GM18873 (cell line): Measurements from ENCODE around the gene ITM2C.

ENCODE experiments used
- ATAC-seq: cut with Tn5 transposase; IDR thresholded peaks from one replicate; pipeline ENCODE4 v1.9.1; 2021; ENCODE audit warnings: mild to moderate bottlenecking, moderate library complexity, moderate number of reproducible peaks; ENCODE audit not compliant: unreplicated experiment, low FRiP score

ITM2C gene

DNA sequence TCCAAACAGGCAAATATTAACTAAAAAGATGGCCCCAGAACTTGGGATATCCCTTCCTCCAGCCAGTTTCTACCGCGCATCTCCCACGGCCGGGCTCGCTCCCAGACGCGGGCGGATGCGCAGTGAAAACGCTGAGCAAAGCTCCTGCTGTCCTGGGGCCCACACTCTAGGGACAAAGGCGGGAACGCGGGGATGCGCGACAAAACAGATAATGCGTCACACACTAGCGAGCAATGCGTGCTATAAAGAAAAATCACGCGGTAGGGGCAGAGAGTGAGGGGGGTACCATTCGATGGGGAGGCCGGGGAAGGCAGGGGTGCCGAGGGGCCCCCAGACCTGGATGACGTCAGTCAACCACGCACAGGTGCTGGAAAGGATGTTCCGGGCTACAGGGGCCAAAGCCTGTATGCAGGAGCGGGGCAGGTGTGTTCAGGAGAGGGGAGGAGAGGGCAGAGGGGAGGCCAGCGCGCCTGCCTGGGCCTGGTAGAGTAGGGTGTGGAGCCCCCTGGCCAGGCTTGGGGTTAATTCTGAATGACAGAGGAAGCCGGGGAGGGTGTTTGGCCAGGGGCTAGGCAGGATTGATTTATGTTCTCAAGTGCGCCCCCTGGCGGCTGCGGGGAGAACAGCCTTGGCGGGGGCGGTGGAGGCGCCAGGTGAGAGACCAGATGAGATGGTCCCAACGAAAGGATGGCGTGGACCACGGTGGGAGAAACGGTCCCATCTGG is 14.9 kb upstream of the ITM2C start:
- no peak for ATAC-seq

DNA sequence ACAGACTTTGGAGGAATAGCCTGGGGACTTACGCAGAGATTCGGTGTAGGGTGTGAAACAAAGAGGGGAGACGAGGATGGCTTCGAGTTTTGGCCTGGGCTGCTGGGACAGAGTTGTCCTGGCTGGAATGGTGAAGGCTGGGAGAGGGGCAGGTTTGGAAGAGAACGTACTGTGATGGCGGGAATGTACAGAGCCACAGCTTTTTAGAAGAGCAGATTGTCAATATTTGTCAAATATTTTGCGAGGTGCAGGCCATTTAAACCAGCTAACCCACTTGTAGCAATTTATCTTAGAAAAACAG is 14.4 kb upstream of the ITM2C start:
- ATAC-seq = no peak

DNA sequence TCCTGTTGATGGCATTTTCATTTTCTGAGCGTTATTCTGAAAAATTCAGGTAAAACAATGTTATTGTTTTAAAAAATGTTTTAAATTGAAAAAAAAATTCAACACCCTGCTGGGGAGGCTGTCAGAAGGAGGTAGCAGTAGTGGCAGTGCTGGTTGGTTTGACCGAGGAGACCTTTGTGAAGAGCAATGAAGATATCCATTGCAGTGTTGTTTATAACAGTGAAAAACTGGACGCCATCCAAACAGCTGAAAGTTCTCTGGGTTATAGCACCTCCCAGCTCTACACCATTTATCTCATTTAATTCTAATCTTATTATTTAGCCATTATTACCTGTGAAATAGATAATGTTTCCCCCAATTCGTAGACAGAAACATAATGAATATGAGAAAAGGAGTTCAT is 12.6 kb upstream of the ITM2C start:
- no peak for ATAC-seq

DNA sequence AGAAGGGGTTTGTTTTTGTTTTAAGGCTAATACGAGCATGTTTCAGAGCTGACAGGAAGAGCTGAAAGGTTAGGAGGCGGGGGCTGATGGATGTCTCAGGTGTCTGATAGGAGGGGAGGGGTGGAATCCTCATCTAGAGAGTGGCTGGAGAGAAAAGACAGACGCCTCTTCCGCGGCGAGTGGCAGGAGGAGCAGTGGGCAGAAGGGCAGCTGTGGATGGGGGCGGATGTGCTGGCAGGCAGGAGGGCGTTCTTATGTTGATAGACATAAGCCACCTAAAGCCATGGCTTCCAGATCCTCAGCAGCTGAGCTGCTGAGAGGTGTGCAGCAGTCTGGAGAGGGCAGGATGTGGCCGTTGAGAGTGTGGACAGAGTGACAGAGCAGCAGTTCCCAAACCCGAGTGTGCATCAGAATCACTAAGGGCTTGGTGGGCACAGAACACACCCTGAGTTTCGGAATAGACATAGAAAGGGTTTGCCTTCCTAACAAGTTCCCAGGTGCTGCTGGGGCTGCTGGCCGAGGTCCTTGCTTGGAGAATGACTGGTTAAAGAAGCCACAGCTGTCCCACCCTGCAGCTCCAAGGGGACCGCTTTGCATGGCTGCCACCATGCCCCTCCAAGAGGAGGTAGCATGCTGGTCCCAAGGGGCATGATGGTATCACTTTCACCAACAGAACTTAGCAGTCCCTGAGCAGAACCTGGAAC is 3.0 kb upstream of the ITM2C start:
- no peak for ATAC-seq

DNA sequence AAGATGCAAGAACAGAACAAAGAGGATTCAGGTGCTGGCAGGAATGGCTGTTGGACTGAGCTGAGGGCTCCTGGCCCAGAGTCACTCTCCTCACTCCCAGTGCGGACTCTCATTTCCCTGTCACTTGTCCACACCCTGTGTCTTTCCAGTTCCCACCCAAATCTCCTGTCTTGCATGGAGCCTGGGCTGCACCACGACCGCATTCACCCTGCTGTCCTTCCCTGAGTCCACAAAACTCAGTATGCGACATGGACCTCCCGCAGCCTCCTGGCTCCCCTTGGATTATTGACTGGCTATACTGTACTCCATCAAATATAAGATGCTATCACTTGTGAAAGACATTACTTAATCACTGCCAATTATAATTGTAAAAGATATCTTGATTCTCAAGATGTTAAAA is 2.5 kb upstream of the ITM2C start:
- ATAC-seq = no peak

DNA sequence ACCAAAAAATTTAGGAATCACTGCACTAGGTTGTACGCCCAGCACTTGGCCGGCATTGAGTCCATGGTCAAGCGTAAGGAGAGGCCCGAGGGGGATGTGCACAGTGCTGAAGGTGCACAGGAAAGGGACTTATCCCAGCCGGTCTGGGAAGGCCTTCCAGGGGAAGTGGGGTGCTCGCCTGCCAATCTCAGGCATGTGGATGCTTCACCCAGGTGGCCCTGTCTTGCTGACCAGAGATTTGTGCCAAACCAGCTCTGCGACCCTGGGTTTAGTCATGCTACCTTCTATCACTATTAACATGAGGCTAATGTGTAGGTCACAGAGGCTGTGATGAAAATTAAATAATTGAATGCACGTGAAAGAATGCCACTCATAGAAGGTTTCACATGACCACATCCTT is 1.7 kb upstream of the ITM2C start:
- ATAC-seq = no peak

DNA sequence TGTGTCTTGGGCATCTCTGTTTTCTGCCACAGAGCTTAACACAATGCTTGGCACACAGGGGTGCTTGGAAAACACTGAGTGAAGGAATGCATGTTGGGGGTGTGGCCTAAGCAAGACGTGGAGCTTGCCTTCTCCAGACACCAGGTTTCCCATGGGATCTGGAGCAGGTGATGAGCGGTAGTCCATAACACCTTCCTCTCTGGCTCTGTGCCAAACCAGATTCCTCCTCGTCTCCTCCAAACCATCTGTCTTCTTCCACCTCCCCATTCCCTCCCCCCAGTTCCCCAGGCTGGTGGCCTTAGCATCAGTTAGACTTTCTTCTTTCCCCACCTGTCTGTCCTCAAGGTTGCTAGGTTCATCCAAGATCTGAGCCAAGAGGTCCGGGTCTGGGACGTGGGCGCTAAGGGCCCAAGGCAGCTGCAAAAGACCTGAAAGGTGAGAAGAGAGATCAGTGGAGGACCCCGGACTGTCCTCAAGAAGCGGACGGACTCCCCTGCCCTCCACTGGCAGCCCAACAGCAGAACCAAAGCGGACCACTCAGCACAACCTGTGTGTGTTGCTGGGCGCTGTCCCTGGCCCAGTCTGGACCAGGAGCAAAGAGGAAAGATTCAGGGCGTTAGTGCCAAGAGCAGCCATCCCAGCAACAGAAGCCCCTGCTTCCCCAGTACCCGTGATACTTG is 1.2 kb upstream of the ITM2C start:
- ATAC-seq = no peak

DNA sequence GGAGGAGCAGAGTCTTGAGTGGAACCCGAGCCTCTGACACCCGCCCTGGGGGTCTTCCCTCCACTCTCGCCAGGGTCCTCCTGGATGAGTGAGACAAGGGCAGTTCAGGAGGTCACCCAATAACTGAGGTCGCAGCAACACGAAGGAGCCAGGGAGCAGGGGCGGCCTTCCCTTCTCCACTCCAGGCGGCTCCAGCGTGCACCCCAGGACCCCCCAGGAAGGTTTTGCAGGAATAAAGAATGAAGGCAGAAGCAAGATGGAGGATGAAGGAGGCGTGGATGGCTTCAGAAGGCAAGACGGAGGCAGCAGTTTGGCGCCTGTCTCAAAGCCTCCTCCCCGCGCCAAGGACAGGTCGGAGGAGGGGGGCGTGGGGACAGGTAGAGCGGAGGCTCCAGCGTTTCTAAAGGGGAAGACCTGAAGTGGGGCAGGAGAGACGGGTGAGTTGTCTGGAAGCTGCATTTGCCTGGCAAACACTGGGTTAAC is 579 bp upstream of the ITM2C start:
- ATAC-seq = no peak

DNA sequence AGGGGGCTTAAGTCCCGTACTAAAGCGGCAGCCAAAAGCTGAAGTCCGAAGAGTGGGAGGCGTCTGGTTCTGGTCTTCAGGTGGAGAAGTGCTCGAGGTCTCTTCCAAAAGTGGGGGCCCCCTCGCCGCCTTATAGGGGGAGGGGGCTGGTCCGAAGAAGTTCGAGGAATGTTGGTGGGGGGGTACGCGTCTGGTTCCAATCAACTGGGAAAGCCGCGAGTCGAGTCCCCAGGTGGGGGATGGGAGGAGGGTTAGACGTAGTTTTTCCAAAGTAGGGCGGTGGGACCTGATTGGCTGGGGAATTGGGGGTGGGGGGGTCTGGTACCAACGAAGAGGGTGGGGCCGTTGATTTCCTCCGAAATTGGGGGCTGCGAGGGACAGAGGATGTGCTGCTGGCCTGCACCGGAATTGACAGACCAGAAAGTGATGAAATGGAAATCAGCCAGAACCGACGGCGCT is 594 bp downstream of the ITM2C start:
- ATAC-seq = no peak

DNA sequence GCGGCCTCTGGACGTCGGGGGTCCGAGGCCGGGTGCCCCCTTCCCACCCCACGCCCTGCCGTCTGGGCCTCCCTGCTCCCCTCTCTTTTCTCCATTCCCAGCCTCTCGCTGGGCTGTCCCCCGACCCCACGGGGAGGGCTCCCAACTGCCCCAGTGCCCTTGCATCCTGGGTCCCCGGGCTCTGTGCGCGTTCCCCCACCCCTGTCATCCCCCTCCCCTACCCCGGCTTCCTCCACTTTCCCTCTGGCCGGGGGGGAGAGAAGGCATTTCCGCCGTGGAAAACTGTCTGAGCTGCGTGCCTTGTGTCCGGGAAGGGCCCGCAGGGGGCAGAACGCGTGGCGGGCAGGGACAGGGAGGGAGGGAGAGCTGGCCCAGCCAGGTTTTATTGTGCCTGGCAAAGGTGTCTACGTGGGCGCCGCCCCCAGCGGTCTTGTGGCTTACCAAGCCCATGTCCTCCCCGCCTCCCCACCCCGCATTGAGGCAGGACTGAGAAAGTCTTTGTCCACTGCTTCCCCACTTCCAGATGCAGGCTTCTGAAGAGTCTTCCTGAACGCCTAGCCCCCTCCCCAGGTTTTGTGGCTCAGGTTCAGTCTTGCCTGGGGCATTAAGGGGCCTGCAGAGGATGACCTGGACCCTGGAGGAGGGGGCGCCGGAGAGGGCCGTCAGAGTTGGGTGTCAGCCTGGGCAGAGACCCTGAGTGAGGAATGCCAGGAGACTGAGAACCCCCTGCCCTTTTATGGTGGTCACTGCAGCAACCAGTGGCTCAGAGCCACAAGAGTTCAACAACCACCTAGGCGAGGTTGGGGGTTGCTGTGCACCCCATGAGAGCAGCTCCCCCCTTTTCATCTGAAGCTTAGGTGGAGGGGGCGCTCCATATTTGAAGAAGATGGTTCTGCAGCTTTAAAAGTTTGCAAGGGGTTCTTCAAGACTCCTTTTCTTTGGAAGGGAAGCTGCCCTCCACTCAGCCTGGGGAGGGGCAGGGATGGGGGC is 1.3 kb downstream of the ITM2C start:
- ATAC-seq = no peak

DNA sequence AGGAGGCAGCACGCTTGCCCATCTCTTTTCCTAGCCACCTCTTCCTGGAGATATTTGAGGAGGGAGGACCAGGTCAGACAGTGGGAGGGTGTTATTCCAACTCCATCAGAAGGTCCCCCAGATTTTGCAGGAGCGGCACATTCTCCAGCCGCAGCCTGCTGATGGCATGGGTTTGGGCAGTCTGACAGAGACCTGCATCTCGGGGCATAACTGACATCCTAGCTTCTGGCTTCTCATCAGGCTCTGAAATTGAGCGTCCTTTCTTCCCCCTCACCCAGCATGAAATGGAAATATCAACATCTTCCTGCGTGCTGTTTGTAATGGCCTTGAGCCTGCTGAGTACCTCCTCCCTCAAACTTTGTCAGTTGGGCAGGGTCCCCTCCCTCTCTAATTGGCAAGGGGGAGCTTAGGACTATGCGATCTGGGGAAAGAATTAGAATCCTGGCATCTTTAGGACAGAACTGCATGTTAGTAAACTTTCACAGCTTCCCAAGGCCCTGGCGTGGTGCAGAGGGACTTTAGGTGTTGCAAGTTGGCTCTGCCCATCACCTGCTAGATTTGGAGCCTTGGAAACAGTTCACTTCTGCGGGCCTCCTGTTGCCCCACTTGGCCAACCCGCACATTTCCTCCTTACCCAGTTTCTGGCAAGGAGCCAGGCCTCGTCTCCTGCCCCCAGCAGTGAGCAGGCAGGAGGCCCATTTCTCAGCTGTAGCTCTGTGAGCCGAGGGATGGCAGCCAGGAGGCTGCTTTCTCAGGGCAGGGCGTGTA is 2.2 kb downstream of the ITM2C start:
- no peak for ATAC-seq

DNA sequence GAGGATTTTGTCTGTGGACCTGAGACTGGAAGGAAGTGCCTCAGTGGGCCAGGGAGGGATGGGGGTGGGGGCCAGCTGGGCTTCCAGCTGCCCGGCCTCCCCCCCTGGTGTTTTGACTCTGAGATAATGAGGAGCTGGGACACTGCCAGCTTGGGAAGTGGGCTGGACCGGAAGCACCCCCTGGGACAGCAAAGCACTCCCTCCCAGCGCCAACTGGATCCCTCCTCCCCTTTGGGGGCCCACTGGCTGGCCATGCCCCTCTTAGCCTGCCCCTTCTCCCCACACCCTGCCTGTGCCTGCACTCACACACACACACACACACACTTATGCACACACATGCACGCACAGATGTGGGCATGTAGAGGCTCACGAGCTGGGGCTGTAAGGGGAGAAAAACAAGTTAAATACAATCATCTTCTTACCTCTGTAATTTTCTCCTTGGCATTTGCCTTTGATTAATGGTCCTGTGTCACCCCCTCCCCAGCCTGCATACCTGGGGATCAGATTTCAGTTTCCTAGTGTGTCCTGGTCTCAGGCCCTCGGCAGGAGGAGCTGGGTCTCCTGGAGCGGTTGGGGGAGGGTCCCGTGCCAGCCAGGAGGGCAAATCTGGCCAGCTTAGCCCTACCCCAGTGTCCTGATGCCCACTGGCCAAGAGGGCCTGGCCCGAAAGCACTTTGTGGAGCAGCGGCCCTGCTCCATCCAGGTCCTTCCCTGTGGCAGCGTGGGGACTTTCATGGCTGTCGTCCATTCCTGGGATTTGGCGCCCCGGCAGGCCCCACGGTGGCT is 3.6 kb downstream of the ITM2C start:
- no peak for ATAC-seq

DNA sequence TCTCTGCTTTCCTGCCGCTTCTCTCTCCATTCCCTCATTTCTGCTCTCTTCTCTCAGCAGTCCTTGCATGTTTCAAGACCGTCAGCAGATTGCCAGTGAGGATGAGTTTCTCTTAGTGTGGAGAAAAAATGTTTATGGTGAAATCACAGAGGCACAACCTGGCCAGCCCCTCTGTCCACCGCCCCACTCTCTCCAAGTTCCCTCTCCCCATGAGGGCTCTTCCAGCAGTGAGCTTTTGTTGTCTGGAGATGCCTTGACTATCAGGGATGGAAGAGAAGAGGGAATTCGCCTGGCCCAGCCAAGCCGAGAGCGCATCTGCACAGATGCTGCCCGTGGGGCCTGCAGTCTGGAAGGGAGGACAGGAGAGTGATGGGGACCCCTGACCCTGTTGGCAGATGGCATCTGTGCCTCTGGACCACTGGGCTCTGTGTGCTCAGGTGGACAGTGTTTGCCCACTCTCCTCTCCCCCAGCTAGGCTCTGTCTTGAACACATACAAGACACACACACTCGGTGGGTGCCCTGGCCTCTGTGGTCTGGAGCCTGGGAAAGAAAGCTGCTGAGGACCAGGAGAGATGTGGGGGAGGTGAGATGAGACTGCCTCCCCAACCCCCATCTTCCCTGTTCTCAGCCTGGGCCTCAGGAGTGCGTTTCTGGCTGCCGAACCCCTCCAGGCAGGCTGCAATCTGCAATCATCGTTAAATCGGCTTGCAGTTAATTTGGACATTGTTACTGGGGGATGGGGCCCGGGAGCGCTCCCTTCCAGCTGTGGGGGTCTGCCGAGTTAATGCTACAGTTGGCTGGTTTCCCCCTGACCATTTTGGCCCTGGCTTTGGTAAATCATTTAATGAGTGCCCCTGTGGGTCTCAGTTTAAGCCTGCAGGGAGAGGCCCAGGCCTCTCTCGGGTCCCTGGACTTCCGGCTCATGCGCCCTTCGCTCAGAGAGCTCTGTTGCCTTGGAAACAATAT is 4.5 kb downstream of the ITM2C start:
- no peak for ATAC-seq

DNA sequence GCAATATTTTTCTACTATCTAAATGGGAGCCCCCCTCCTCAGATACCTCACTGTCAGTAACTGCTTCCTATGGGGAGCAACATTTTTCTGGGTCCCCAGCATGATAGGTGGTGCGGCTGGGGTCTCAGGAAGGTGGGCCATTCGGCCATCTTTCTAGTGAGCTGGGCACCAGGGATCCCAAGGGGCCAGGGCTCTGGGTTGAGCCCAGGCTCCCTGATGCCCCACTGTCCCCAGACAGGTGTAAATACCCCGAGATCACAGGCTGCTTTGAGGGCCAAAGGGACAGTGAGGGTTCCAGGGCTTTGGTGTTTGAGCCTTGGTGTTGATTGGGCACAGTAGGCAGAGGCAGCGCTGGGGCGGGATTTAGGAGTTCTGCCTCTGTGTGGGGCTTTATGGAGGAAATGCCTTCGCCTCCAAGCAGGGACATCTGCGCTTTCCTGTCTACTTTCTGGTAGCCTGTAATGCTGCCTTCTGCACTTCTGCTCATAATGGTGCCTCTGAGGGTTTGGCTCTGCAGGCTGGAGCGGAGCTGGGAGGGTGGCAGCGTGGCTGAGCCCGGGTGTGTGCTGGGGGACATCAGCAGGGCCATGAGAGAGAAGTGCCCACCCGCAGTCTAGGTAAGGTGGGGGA is 5.3 kb downstream of the ITM2C start:
- no peak for ATAC-seq

DNA sequence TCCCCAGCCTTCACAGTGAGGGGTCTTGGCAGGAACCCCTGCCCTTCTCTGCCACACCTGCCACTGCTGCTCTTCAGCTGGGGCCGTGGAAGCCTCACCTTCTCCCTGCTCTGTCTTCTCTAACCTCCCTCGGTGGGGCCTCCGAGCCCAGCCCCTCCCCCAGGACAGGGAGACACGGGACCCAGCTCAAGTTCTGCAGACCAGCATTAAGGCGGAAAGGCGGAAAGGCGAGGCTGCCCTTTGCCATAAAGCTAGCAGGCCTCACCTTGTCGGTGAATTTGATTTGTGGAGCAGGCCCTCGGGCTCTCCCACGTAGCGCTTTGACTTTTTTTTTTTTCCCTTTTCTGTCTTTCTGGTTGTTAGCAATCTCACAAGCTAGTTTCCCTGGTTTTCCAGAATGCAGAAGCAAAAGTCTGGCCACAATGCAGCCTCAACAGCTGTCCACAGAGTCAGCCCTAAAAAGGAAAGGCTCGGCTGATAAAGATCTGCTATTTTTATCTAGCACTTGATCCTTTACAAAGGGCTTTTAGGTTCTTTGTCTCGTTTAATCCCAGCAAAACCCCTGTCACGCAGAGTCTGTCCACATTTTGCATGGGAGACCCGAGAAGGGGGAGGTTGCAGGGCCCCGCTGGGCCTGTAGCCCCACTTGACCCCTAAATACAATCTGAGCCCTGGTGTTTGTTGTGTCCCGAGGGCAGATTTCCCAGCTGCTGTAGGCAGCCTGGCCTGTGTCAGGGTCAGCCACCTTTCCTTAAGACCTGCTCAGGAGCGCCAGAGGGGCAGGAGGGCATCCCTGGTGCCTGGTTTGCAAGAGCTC is 6.0 kb downstream of the ITM2C start:
- ATAC-seq = no peak

DNA sequence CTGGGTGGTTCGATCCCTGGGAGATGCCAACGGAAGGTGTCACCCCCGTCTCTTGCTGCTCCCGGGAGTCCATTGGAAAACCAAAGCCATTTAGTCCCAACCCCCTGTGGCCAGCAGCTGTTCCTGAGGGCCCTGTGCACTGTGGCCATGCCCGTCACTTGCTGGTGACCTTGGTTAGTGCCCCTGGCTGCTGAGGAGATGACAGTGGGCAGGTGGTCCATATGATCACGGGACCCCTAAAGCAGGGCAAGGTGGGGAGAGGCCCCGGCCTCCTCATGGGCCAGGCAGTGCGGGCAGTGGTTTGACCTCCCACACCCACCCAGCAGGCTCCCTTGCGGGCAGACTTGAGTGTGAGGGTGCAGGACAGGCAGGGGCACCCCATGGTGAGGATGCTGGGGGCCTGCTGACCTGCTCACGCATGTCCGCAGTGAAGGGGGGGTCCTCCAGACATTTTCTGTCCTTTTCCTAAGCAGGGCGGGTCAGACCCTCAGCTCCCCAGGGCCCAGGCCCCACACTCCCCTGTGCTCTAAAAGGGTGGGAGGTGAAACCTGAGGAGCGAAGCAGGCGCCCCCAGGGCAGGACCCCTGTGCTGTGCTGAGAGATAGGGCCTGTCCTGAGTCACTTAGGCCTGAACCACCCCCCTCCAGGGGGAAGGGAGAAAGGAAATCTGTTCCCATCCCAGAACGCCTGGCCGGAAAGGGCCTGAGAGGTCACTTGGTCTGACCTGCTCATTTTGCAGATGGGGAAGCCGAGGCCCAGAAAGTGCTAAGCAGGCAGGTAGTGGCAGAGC is 6.8 kb downstream of the ITM2C start:
- ATAC-seq = no peak
